ENCODE measurements around the gene ATL1. TPM values are rescaled to one million over a fixed set of nuclear protein-coding genes. Genes with fewer than 3 reads are reported as not detected.

Gene ATL1
- 128 TPM for total RNA-seq

DNA sequence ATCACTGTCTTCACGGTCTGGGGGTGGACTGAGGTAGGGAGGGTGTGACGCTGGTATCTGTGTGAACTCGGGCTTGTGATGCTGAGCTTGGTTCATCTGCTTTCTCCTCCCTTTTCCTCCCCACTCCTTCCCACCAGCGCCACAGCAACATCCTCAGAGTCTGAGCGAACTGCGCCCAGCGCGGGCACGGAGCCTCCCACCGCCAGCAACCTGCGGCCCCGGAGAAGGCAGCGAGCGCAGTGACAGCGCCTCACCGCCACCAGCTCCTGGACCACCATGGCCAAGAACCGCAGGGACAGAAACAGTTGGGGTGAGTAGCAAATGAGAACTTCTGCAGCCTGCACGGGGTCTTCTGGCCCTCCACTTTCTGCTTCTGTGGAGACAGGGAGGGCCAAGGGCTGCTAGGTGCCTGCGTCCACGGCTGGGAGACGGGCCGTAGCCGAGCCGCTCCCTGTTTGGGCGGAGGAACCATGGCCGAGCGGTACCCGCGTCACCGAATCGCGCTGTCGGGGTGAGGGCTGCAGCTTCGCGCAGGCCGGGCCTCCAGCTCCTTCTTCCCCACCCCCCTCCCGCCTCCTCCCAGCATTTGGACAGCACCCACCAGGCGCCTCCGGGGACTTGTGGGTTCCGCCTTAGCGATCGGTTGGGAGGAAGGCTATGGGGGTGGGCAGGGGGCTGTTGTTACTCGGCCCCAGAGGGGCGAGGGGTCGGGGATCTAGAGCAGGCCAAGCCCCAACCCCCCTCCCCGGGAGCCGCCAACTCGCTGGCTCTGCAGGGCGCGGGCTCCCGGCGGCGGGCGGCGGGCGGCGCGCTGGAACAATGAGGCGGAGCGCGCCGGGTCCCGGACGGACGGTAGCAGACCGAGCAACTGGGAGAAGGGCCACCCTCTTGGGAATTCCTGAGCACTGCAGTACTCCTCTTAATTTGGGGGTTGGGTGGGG is at the start of gene ATL1:
Gene ATL1 (plus strand): TSS at position 156 of the 941 bp plus-strand sequence. CDS start 121 bp downstream, at position 277.

DNA sequence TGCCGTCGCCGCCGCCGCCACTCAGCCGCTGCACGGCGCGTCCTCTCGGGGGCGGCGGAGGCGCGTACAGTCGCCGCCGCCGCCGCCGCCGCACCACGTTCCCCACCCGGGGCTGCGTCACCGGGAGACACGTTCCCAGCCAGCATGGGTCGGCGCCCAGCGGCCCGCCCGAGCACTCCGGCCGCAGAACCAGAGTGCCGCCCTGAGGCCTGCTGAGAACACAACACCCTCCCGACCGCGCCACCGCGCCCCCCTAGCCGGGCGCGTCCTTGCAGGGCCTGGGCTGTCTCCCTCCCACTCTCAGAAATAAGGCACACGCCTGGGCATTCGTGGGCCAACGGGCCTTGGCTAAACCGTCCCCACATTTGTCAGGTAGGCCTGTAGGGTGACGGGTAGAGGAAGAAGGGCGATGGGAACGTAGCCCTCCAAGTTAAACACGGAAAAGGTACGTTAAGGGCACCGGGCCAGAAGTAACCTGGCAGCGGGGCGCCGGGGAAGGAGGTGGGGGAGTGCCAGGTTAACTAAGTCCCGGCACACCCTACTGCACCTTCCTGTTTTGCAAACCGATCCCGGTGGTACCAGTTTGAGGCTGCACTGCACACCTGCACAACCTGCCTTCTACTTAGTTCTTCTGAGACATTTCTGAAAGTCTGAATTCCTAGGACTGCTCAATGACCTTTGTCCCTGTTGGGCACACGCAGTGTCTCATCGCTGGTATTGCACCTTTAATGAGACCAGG is 27.3 kb upstream of the ATL1 start, which contains the start of gene MAP4K5:
Gene MAP4K5 (minus strand): TSS at position 68 of the 739 bp plus-strand sequence. CDS start 520 bp downstream, outside the sequence.

DNA sequence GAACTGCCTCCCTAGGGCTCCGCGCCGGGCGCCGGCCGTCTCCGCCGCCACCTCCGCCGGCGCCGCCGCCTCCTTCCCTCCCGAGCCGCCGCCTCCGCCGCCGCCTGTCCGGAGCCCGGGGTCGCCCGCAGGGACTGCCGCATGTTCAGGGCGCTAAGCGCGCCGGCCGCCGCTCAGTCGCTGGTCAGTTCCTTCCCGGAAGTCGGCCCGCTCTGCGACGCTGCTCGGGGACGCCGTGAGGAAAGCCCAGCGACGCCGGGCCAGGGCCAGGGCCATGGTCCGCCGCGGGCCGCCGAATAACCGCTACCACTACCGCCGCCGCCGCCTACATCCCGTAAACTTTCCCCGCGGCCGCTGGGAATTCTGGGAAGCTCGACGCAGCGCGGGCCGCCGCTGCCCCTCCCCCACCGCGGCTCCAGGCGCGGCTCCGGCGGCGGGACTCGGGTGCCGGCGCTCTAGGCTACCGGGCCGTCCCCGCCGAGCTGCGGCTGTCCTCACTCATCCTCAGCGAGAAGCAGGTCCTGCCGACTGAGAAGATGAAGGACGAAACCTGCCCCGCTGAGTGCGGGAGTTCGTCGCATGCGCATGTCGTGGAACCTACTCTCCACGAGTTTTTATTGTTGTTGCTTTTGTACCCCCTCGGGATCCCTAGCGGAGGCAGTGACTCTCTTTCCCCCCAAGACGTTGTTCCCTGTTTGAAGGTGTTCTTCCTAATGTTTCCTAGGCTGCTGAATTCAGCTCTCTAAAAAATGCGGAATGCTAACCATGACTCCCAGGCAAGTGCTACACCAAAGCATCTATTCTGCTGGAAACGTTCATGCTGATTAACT is 108.3 kb downstream of the ATL1 start, which contains the start of gene SAV1:
Gene SAV1 (minus strand): TSS at position 311 of the 830 bp plus-strand sequence. CDS start 339 bp downstream, outside the sequence.

Small RNA genes within 50 kb of the gene (small RNA-seq; reads per million reads assigned to genes)
- gene RN7SL452P = not detected
- not detected for gene SNRPGP1

Other genes starting within 250 kb of the ATL1 start
- gene L2HGDH, start 247.9 kb upstream of the ATL1 start, total RNA-seq = 15.7 TPM
- 10.6 TPM for gene DMAC2L, start 247.8 kb upstream of the ATL1 start, total RNA-seq
- gene CDKL1, start 163.3 kb upstream of the ATL1 start, total RNA-seq = 11.3 TPM
- 73.4 TPM for gene MAP4K5, start 27.6 kb upstream of the ATL1 start, total RNA-seq
- gene SAV1, start 108.2 kb downstream of the ATL1 start, total RNA-seq = 20.8 TPM

Data from diencephalon (tissue), 1 donor.